ENCODE measurements around the gene KDM5B.

Gene KDM5B

DNA sequence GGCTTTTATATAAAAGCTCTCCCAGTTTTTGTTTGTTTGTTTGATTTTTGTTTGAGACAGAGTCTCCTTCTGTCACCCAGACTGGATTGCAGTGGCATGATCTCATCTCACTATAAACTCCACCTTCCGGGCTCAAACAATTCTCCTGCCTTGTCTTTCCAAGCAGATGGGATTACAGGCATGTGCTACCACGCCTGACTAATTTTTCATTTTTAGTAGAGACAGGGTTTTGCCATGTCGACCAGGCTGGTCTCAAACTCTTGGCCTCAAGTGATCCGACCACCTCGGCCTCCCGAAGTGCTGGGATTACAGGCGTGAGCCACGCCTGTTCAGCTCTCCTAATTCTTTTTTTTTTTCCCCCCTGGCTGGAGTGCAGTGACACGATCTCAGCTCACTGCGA, 6.9 kb upstream of the KDM5B start:
- peaks cover 2 to 17% (median 14%) of the 10 kb centered on the region in 5 donors for H3K4me1 ChIP-seq (ENCODE audit: control insufficient read depth in 5 of 5, insufficient read depth in 5 of 5, low read length in 5 of 5)
- peaks cover 0 to 4% (median 0%) of the 10 kb centered on the region in 5 donors for H3K27me3 ChIP-seq (ENCODE audit: control insufficient read depth in 5 of 5, insufficient read depth in 4 of 5, low read length in 5 of 5)
- H3K27ac ChIP-seq (ENCODE audit: low read depth, low read length) = no peak overlapping the region
- H3K9ac ChIP-seq (ENCODE audit: low read length in 5 of 5) = no peak overlapping the region
- H3K9me3 ChIP-seq (ENCODE audit: control insufficient read depth in 5 of 5, low read length in 5 of 5) = no peaks in the 10 kb centered on the region
- H3K36me3 ChIP-seq (ENCODE audit: control insufficient read depth in 5 of 5, insufficient read depth in 5 of 5, low read length in 5 of 5) = no peaks in the 10 kb centered on the region
- no peak overlapping the region for H3K4me3 ChIP-seq (ENCODE audit: low read depth in 1 of 5, low read length in 5 of 5)

DNA sequence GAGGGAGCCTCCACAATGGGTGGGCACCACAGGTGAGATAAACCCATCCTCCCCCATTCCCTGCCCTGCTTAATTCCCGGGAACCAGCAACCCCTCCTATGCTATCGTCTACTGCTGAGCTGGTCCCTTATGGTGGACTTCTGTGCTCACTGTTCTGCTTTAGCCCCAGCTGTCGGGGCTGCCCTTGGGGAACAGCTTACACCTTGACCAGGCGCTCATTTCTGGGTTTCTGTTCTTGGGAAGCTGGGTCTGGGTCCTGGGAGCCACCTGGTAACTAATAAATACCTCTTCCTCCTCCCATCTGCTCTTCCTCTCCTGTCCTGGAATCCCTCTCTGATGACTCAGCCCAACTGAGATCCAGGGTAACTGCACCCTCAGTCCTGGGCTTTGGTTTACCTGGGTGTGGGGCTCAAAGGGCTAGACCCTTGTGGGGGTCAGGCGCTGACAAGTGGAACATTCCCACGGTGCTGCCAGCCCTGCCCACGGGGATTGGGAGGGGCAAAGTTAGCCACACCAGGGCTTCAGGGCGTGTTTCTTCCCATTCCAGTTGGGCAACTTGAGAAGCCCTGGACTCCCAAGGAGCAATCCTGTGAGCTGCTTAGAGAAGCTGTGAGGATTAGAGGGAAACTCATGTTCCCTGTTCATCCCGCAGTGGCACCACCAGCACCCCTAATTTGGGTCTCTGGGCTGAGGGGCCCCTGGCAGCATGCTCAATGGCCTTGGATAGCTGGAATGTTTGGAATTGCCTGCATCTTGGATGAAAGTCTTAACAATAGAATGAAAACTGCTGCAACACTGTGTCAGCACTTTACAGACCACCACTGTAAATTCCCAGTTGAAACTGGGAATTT, 4.2 kb upstream of the KDM5B start:
- peaks cover 0 to 2% (median 0%) of the 10 kb centered on the region in 5 donors for H3K27me3 ChIP-seq (ENCODE audit: control insufficient read depth in 5 of 5, insufficient read depth in 4 of 5, low read length in 5 of 5)
- peak overlapping the region in 1 of 5 donors; percentile 87 for H3K4me3 ChIP-seq (ENCODE audit: low read depth in 1 of 5, low read length in 5 of 5)

DNA sequence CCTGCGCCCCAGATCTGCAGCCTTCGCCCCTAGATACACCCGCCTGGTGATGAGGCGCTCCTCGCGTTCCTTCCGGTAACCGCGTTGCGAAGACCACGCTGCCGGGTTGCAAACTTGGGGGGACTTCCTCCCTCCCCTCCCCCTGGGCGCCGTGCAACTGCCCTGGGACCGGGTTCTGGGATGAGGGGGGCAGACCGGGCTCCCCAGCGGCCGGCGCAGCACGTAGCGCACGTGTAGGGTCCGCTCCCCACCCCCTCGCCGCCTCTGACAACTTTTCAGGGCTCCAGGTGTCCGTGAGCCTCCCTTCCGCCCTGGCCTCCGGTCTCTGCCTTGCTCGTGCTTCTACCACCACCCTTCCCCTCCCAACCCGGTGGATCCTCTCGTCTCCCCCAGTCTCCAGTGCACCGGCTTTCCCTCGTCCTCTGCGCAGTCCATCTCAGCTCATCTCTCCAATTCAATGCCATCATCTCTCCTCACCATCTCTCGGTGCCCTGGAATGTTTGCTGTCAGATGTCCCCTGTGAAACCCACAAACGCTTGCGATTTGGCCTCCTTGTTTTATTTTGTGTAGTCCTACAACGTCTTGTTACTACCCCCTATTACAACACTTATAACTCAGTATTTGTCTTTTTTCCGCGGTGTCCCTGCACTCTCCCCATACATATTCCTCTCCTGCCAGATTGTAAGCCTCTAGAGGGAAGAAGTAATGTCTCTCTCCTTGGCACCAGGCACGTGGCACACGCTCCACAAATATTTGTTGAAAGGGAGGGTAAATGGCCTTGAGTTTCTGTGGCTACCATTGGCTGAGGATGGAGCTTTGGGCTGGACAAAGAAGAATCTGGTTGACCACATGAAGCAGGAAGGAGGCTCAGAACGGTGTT, 3.3 kb upstream of the KDM5B start:
- peak overlapping the region; percentile 77 to 92 (median 87) for H3K4me3 ChIP-seq (ENCODE audit: low read depth in 1 of 5, low read length in 5 of 5)
- peak overlapping the region in 4 of 5 donors; percentile 55 to 84 (median 72) for H3K9ac ChIP-seq (ENCODE audit: low read length in 5 of 5)
- H3K27ac ChIP-seq (ENCODE audit: low read depth, low read length) = no peak overlapping the region
- H3K9me3 ChIP-seq (ENCODE audit: control insufficient read depth in 5 of 5, low read length in 5 of 5) = no peaks in the 10 kb centered on the region
- H3K27me3 ChIP-seq (ENCODE audit: control insufficient read depth in 5 of 5, insufficient read depth in 4 of 5, low read length in 5 of 5) = peaks cover 0 to under 1% (median 0%) of the 10 kb centered on the region in 5 donors
- H3K4me1 ChIP-seq (ENCODE audit: control insufficient read depth in 5 of 5, insufficient read depth in 5 of 5, low read length in 5 of 5) = peaks cover 2 to 32% (median 28%) of the 10 kb centered on the region in 5 donors
- no peaks in the 10 kb centered on the region for H3K36me3 ChIP-seq (ENCODE audit: control insufficient read depth in 5 of 5, insufficient read depth in 5 of 5, low read length in 5 of 5)

More for the DNA sequence above, 4.2 kb upstream of the KDM5B start:
- no peaks in the 10 kb centered on the region for H3K36me3 ChIP-seq (ENCODE audit: control insufficient read depth in 5 of 5, insufficient read depth in 5 of 5, low read length in 5 of 5)
- peaks cover 2 to 27% (median 23%) of the 10 kb centered on the region in 5 donors for H3K4me1 ChIP-seq (ENCODE audit: control insufficient read depth in 5 of 5, insufficient read depth in 5 of 5, low read length in 5 of 5)
- H3K9ac ChIP-seq (ENCODE audit: low read length in 5 of 5) = no peak overlapping the region
- H3K9me3 ChIP-seq (ENCODE audit: control insufficient read depth in 5 of 5, low read length in 5 of 5) = no peaks in the 10 kb centered on the region
- no peak overlapping the region for H3K27ac ChIP-seq (ENCODE audit: low read depth, low read length)

DNA sequence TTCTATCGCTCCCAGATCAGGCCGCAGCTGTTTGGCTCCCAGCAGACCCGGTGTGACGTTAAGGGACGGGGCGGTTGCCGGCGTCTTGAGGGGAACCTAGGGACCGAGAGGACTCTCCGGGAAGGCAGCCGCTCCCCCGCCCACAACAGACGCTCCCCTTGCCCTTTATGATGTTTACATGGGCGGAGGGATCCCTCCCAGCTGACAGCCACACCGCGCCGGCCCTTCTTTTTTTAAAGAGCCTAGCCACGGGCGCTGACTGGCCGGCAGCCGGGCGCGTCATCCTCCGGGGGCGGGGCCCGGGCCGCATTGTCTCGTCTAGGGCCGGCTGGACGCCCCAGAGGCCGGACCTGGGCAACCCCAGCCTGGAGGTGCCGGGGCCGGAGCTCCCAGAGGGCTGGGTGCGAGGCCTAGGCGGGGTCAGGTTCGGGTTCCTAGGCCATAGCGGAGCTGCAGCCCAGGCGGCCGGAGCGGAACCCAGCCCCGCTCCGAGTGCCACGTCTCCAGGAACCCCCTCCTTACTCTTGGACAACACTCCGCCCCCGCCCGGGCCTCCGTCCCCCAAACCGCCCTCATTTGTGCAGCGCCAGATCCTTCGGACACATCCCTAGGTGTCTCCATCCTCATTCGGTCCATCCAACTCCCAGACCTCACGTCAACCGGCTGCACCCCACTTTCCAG, 2.5 kb upstream of the KDM5B start, which contains the start of gene PCAT6:
TSS of gene PCAT6 (plus strand) at position 340 of the 681 bp plus-strand sequence.
- H3K36me3 ChIP-seq (ENCODE audit: control insufficient read depth in 5 of 5, insufficient read depth in 5 of 5, low read length in 5 of 5) = no peaks in the 10 kb centered on the region
- peaks cover 2 to 40% (median 36%) of the 10 kb centered on the region in 5 donors for H3K4me1 ChIP-seq (ENCODE audit: control insufficient read depth in 5 of 5, insufficient read depth in 5 of 5, low read length in 5 of 5)
- H3K27me3 ChIP-seq (ENCODE audit: control insufficient read depth in 5 of 5, insufficient read depth in 4 of 5, low read length in 5 of 5) = no peaks in the 10 kb centered on the region
- H3K9ac ChIP-seq (ENCODE audit: low read length in 5 of 5) = peak within 1 kb of the TSS; percentile 38 to 84 (median 78)
- peak within 1 kb of the TSS; percentile 82 to 93 (median 92) for H3K4me3 ChIP-seq (ENCODE audit: low read depth in 1 of 5, low read length in 5 of 5)
- H3K27ac ChIP-seq (ENCODE audit: low read depth, low read length) = peak within 1 kb of the TSS; percentile 56
- H3K9me3 ChIP-seq (ENCODE audit: control insufficient read depth in 5 of 5, low read length in 5 of 5) = no peaks in the 10 kb centered on the region

DNA sequence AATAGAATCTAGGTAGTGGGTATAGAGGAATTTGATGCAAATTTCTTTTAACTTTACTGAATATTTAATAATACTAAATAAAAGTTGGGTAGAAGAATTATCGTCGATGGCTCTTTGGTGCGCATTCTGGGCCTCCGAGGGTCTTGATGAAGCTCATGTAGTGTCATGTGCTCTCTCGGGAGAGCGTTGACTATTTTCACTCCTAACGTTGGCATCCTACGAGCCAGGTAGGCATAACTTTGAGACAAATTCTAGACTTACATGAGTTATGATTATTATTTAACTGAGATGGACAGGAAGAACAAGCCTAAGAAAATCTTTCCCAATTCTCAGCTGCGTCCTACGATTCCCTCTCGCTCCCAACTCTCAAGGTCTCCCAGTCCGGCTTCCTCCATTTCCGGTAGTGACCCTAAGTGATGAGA, 2.0 kb upstream of the KDM5B start:
- no peaks in the 10 kb centered on the region for H3K36me3 ChIP-seq (ENCODE audit: control insufficient read depth in 5 of 5, insufficient read depth in 5 of 5, low read length in 5 of 5)
- peak overlapping the region; percentile 56 for H3K27ac ChIP-seq (ENCODE audit: low read depth, low read length)
- peak overlapping the region; percentile 82 to 93 (median 92) for H3K4me3 ChIP-seq (ENCODE audit: low read depth in 1 of 5, low read length in 5 of 5)
- peak overlapping the region; percentile 38 to 82 (median 69) for H3K9ac ChIP-seq (ENCODE audit: low read length in 5 of 5)
- H3K27me3 ChIP-seq (ENCODE audit: control insufficient read depth in 5 of 5, insufficient read depth in 4 of 5, low read length in 5 of 5) = no peaks in the 10 kb centered on the region
- H3K4me1 ChIP-seq (ENCODE audit: control insufficient read depth in 5 of 5, insufficient read depth in 5 of 5, low read length in 5 of 5) = peaks cover 2 to 41% (median 37%) of the 10 kb centered on the region in 5 donors
- no peaks in the 10 kb centered on the region for H3K9me3 ChIP-seq (ENCODE audit: control insufficient read depth in 5 of 5, low read length in 5 of 5)

DNA sequence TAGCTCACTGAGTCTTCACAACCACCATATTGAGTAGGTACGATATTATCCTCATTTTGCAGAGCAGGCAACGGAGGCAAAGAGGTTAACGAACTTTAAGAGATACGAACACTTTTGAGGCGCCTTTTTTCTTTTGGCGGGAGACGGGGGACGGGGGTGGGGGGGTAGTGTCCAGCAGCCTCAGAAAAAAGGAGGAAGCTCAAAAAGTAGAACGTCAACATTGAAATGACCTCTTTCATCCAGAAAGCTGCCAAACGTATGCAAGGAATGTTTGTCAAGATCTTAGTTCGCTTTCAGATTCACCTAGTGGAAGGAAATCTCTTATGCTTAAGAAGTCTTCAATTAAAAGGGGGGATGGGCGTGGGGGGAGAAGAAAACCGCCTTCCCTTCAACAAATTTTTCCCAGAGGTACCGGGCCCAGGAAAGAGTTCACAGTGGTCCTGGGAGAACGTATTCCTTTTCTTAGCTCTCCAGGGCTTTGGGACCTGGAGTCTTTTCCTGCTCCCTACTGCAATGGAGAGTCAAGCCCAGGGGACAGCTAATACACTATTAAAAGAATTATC, 1.5 kb upstream of the KDM5B start:
- peaks cover 2 to 42% (median 37%) of the 10 kb centered on the region in 5 donors for H3K4me1 ChIP-seq (ENCODE audit: control insufficient read depth in 5 of 5, insufficient read depth in 5 of 5, low read length in 5 of 5)
- H3K36me3 ChIP-seq (ENCODE audit: control insufficient read depth in 5 of 5, insufficient read depth in 5 of 5, low read length in 5 of 5) = no peaks in the 10 kb centered on the region
- H3K27me3 ChIP-seq (ENCODE audit: control insufficient read depth in 5 of 5, insufficient read depth in 4 of 5, low read length in 5 of 5) = no peaks in the 10 kb centered on the region
- peak overlapping the region in 1 of 5 donors; percentile 78 for H3K9ac ChIP-seq (ENCODE audit: low read length in 5 of 5)
- H3K27ac ChIP-seq (ENCODE audit: low read depth, low read length) = no peak overlapping the region
- H3K9me3 ChIP-seq (ENCODE audit: control insufficient read depth in 5 of 5, low read length in 5 of 5) = no peaks in the 10 kb centered on the region
- peak overlapping the region in 4 of 5 donors; percentile 87 to 93 (median 92) for H3K4me3 ChIP-seq (ENCODE audit: low read depth in 1 of 5, low read length in 5 of 5)

DNA sequence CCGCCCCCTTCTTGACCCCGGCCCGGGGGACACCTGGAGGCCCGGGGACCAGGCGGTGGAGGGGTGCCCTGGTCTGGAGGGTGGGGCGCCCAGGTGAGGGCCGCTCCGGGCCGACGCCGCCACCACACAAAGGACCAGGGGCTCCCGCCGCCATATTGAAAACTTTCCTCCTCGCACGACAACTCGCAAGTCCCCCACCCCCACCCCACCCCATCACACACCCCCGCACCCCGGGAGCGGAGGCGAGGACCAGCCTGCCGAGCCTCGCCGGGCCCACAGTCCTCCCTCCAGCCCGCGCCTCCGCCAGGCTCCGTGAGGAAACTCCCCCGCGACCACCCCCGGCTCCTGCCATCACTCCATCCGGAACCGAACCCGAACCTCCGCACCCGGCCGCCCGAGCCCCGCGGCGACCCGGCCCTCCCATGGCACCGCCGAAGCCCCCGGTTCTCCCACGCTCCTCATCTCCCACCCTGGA, 733 bp downstream of the KDM5B start:
- Histone ChIP-seq H3K4me1 (ENCODE audit: control insufficient read depth in 5 of 5, insufficient read depth in 5 of 5, low read length in 5 of 5) (peaks cover 2 to 47% (median 39%) of the 10 kb centered on the region in 5 donors), H3K4me3 (ENCODE audit: low read depth in 1 of 5, low read length in 5 of 5) (peak overlapping the region in 4 of 5 donors; percentile 83 to 98 (median 96)), H3K27me3 (ENCODE audit: control insufficient read depth in 5 of 5, insufficient read depth in 4 of 5, low read length in 5 of 5) (no peaks in the 10 kb centered on the region), H3K27ac (ENCODE audit: low read depth, low read length) (peak overlapping the region; percentile 75), H3K9me3 (ENCODE audit: control insufficient read depth in 5 of 5, low read length in 5 of 5) (no peaks in the 10 kb centered on the region), H3K9ac (ENCODE audit: low read length in 5 of 5) (peak overlapping the region in 4 of 5 donors; percentile 81 to 89 (median 86)), H3K36me3 (ENCODE audit: control insufficient read depth in 5 of 5, insufficient read depth in 5 of 5, low read length in 5 of 5) (no peaks in the 10 kb centered on the region)

DNA sequence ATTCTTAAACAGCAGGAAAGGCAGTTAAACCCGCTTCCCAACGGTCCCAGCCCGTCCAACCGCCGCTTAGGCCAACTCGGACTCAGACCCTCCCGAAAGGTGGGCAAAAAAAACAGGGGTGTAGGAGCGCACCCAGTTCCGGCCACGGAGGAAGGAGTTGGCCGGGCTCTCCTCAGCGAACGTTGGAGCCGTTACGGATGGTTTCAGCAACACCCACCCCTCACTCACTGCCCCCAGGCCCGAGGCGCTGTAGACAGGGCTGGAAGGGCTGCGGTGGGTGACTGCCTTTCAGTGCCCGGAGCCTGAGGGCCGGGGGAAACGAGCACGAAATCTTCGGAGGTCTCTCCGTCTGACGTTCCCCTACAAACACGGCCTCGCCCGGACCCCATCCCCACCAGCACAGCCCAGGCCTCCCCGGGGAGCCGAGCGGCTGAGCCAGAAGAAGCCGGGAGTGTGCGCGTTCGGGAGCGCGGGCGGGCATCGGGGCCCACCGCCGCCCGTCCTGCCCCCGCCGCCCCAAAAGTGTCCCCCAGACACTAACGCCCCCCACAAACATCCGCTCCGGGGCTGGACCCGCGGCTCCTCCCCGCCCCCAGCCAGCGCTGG, 1.3 kb downstream of the KDM5B start:
- Histone ChIP-seq H3K27me3 (ENCODE audit: control insufficient read depth in 5 of 5, insufficient read depth in 4 of 5, low read length in 5 of 5) (no peaks in the 10 kb centered on the region), H3K4me1 (ENCODE audit: control insufficient read depth in 5 of 5, insufficient read depth in 5 of 5, low read length in 5 of 5) (peaks cover 2 to 47% (median 37%) of the 10 kb centered on the region in 5 donors), H3K9ac (ENCODE audit: low read length in 5 of 5) (peak overlapping the region; percentile 38 to 89 (median 86)), H3K9me3 (ENCODE audit: control insufficient read depth in 5 of 5, low read length in 5 of 5) (no peaks in the 10 kb centered on the region), H3K4me3 (ENCODE audit: low read depth in 1 of 5, low read length in 5 of 5) (peak overlapping the region; percentile 80 to 98 (median 96)), H3K36me3 (ENCODE audit: control insufficient read depth in 5 of 5, insufficient read depth in 5 of 5, low read length in 5 of 5) (no peaks in the 10 kb centered on the region), H3K27ac (ENCODE audit: low read depth, low read length) (peak overlapping the region; percentile 75)
